ENCODE measurements around the gene RSPH6A. TPM values are rescaled to one million over a fixed set of nuclear protein-coding genes. Genes with fewer than 3 reads are reported as not detected.

Gene RSPH6A
- total RNA-seq, 1 experiment from 2014 or later = 0.52 TPM

DNA sequence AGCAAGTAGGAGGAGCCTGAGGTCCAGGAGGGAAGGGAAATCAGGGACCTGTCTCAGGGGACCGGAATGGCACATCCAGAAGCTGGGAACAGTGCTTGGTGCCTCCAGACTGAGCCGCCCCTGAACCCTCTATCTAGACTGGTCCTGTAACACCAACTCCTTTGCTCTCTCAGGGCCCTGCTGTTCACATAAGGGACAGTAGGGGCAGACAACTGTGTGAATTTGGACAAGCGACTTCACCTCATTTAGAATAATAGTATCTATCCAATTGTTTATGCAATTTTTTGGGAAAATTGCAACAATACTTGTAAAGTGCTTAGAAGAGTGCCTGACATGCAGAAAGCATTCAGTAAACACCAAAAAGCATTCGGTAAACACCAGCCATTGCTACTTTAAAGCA lies 33.8 kb upstream of the RSPH6A start:
- BruUV-seq (replicated peaks) = no TSS peak
- no peak overlapping the region for H3K27ac Mint-ChIP-seq (ENCODE audit: unreplicated experiment)
- TF ChIP-seq, protein P1, sequence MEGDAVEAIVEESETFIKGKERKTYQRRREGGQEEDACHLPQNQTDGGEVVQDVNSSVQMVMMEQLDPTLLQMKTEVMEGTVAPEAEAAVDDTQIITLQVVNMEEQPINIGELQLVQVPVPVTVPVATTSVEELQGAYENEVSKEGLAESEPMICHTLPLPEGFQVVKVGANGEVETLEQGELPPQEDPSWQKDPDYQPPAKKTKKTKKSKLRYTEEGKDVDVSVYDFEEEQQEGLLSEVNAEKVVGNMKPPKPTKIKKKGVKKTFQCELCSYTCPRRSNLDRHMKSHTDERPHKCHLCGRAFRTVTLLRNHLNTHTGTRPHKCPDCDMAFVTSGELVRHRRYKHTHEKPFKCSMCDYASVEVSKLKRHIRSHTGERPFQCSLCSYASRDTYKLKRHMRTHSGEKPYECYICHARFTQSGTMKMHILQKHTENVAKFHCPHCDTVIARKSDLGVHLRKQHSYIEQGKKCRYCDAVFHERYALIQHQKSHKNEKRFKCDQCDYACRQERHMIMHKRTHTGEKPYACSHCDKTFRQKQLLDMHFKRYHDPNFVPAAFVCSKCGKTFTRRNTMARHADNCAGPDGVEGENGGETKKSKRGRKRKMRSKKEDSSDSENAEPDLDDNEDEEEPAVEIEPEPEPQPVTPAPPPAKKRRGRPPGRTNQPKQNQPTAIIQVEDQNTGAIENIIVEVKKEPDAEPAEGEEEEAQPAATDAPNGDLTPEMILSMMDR (IDR thresholded peaks at IDR 0.05; ENCODE audit: unreplicated experiment) = no peak
- no peak overlapping the region for H3K4me3 Mint-ChIP-seq (ENCODE audit: low read depth, unreplicated experiment)
- H3K27me3 Mint-ChIP-seq (ENCODE audit: unreplicated experiment) = no peaks in the 10 kb centered on the region
- no peaks in the 10 kb centered on the region for H3K4me1 Mint-ChIP-seq (ENCODE audit: low read depth, unreplicated experiment)
- H3K36me3 Mint-ChIP-seq (ENCODE audit: insufficient read depth, unreplicated experiment) = peaks cover 64% of the 10 kb centered on the region
- no peak for DNase-seq
- CTCF ChIA-PET = interaction anchor here (0.5 kb wide), 1 partner anchor 181 kb away, joined by 5 read pairs; no protein-coding TSS in a partner anchor
- intact Hi-C loops (cut with micrococcal nuclease; ENCODE audit: unreplicated experiment) = no loop called here
- no peaks in the 10 kb centered on the region for H3K9me3 Mint-ChIP-seq (ENCODE audit: low read depth, unreplicated experiment)

DNA sequence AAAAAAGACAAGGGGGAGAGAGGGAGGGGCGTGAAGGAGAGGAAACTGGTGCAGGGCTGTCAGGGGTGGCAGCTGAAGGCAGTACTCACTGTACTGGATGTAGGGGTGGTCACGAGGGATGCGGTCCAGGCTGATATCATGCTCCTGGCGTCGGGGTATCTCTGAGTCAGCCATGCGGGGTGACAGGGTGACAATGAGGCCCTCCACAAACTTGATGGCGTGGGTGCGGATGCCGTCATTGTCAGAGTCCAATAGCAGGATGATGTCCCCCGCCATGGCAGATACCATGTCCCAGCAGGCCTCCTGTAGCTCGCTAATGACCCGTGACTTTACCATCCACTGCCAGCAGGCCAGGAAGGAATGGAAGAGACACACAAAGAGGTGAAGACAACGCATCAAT lies 32.6 kb upstream of the RSPH6A start:
- H3K27ac Mint-ChIP-seq (ENCODE audit: unreplicated experiment) = no peak overlapping the region
- H3K9me3 Mint-ChIP-seq (ENCODE audit: low read depth, unreplicated experiment) = no peaks in the 10 kb centered on the region
- H3K4me1 Mint-ChIP-seq (ENCODE audit: low read depth, unreplicated experiment) = no peaks in the 10 kb centered on the region
- DNase-seq = no peak
- intact Hi-C loops (cut with micrococcal nuclease; ENCODE audit: unreplicated experiment) = no loop called here
- BruUV-seq (replicated peaks) = no TSS peak
- CTCF ChIA-PET = no interaction called here
- TF ChIP-seq, protein P1 (IDR thresholded peaks at IDR 0.05; ENCODE audit: unreplicated experiment) = no peak
- H3K4me3 Mint-ChIP-seq (ENCODE audit: low read depth, unreplicated experiment) = no peak overlapping the region
- H3K36me3 Mint-ChIP-seq (ENCODE audit: insufficient read depth, unreplicated experiment) = peaks cover 64% of the 10 kb centered on the region
- H3K27me3 Mint-ChIP-seq (ENCODE audit: unreplicated experiment) = no peaks in the 10 kb centered on the region

DNA sequence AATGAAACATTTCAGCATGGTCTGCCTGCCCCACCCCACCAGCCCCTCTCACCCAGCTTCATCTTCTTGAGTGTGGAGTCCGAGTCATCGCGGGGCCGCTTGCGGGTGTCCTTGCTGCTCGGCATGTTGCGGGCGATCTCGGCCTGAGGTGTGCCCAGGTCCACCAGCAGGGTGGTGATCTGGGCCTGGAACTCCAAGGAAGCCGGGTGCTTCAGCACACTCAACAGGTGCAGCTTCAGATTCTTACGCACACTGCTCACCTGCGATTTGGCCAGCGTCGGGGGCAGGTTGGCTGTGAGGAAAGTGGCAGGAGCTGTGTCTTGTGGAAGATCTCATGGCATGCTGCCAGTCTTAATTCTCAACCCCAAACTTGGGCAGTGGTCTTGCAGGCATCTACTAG lies 27.1 kb upstream of the RSPH6A start:
- CTCF ChIA-PET = interaction anchor here (0.6 kb wide), 1 partner anchor 841 kb away, joined by 3 read pairs; no protein-coding TSS in a partner anchor
- intact Hi-C loops (cut with micrococcal nuclease; ENCODE audit: unreplicated experiment) = no loop called here
- no peak overlapping the region for H3K4me3 Mint-ChIP-seq (ENCODE audit: low read depth, unreplicated experiment)

DNA sequence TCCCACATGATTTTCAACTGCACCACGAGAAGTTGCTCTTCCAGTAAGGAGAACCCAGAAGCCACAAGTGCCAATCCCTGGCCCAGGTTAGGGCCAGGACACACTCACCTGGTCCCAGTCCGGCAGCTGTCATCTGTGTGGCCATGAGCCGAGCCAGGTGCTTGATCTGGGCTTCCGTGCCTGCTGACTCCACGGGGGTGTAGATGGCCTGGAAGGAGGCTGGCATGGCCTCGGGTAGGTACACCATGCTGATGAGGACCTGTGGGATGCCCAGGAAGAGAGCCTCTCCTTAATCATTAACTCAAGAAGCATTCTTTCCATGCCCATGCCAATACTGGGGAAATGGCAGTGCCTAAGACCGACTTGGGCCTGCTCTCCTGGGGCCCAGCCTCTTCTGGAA lies 19.9 kb upstream of the RSPH6A start:
- intact Hi-C loops (cut with micrococcal nuclease; ENCODE audit: unreplicated experiment) = no loop called here
- CTCF ChIA-PET = no interaction called here
- H3K36me3 Mint-ChIP-seq (ENCODE audit: insufficient read depth, unreplicated experiment) = peaks cover 87% of the 10 kb centered on the region
- H3K4me1 Mint-ChIP-seq (ENCODE audit: low read depth, unreplicated experiment) = peaks cover 9% of the 10 kb centered on the region
- DNase-seq = no peak
- BruUV-seq (replicated peaks) = no TSS peak
- no peaks in the 10 kb centered on the region for H3K27me3 Mint-ChIP-seq (ENCODE audit: unreplicated experiment)
- H3K4me3 Mint-ChIP-seq (ENCODE audit: low read depth, unreplicated experiment) = no peak overlapping the region
- no peak overlapping the region for H3K27ac Mint-ChIP-seq (ENCODE audit: unreplicated experiment)
- TF ChIP-seq, protein P1 (IDR thresholded peaks at IDR 0.05; ENCODE audit: unreplicated experiment) = no peak
- no peaks in the 10 kb centered on the region for H3K9me3 Mint-ChIP-seq (ENCODE audit: low read depth, unreplicated experiment)

More for the DNA sequence above, 27.1 kb upstream of the RSPH6A start:
- Mint-ChIP-seq H3K9me3 (ENCODE audit: low read depth, unreplicated experiment) (no peaks in the 10 kb centered on the region), H3K27ac (ENCODE audit: unreplicated experiment) (no peak overlapping the region), H3K27me3 (ENCODE audit: unreplicated experiment) (no peaks in the 10 kb centered on the region), H3K36me3 (ENCODE audit: insufficient read depth, unreplicated experiment) (peaks cover 76% of the 10 kb centered on the region), H3K4me1 (ENCODE audit: low read depth, unreplicated experiment) (no peaks in the 10 kb centered on the region)
- no peak for DNase-seq
- TF ChIP-seq, protein P1 (IDR thresholded peaks at IDR 0.05; ENCODE audit: unreplicated experiment) = no peak
- BruUV-seq (replicated peaks) = no TSS peak
